GM12878 (cell line): ENCODE measurements around the gene MUC12. TPM values are rescaled to one million over a fixed set of nuclear protein-coding genes. Genes with fewer than 3 reads are reported as not detected.
"Not testable (repeated sequence)": the region's sequence is repeated elsewhere in the genome, so short reads cannot be mapped to it uniquely, and the experiment has no call there.

Experiments used
- ATAC-seq: fragments of 200-7000 bp; cut with Tn5 transposase; 3 replicates; pipeline ENCODE4 v1.9.1; 2020; ENCODE audit warnings: mild to moderate bottlenecking, moderate library complexity
- BruUV-seq: library from RNA; stranded (reverse); fragments of 400-500 nt; replicated peaks from 2 replicates; lab custom pipeline; 2021; lab: Mats Ljungman, UMichigan
- CTCF ChIA-PET: fragments of 300-600 bp; sonication (Branson Sonifier 250); formaldehyde crosslinking; extraction: SDS; loops from one replicate; lab custom pipeline; 2021; ENCODE audit warnings: inconsistent platforms; lab: Yijun Ruan, JAX
- POLR2A ChIA-PET: fragments of 350-600 bp; formaldehyde crosslinking; extraction: SDS; loops from one replicate; lab custom pipeline; 2021; ENCODE audit warnings: inconsistent platforms; lab: Charles Lee
- RAD21 ChIA-PET: fragments of 300-600 bp; sonication (Branson Sonifier 250); formaldehyde crosslinking; loops from one replicate; lab custom pipeline; 2023; ENCODE audit warnings: antibody characterized with exemption; ENCODE audit not compliant: unreplicated experiment; lab: Charles Lee
- SMC1A ChIA-PET: fragments of 300-600 bp; sonication (Branson Sonifier 250); formaldehyde crosslinking; loops from one replicate; lab custom pipeline; 2023; ENCODE audit not compliant: unreplicated experiment, uncharacterized antibody; lab: Charles Lee
- DNase-seq: peaks from one replicate; pipeline ENCODE4 v3.0.0-alpha.2; 2011; ENCODE audit warnings: low read depth, low spot score
- FAIRE-seq: peaks from 3 replicates; lab custom pipeline; 2011; peaks lifted over from hg19 to GRCh38; lab: Jason Lieb, UNC
- H2AFZ ChIP-seq: 2 replicates; pipeline ENCODE4 v1.6.0; 2011; ENCODE audit warnings: low read depth, low read length, control low read depth; ENCODE audit not compliant: control insufficient read depth
- H3K27ac ChIP-seq: 2 replicates; pipeline ENCODE4 v1.5.1; 2011; ENCODE audit warnings: control low read depth; ENCODE audit not compliant: control insufficient read depth, insufficient read depth
- H3K27me3 ChIP-seq, 2 experiments: replicated peaks in 1 of 2; 2 replicates each; pipeline versions ENCODE4 v1.6.0 to v1.6.1; 2011; ENCODE audit warnings: low read length in 1 of 2; ENCODE audit not compliant: control insufficient read depth in 2 of 2, insufficient read depth in 2 of 2
- H3K36me3 ChIP-seq, 2 experiments: 2 replicates each; pipeline ENCODE4 v1.5.1; 2011; ENCODE audit warnings: low read length in 1 of 2; ENCODE audit not compliant: control insufficient read depth in 2 of 2, insufficient read depth in 2 of 2
- H3K4me1 ChIP-seq: 2 replicates; pipeline ENCODE4 v1.6.1; 2011; ENCODE audit warnings: mild to moderate bottlenecking, low read length, moderate library complexity, mixed read lengths; ENCODE audit not compliant: control insufficient read depth, insufficient read depth
- H3K4me2 ChIP-seq: 2 replicates; pipeline ENCODE4 v1.6.0; 2011; ENCODE audit warnings: control low read depth; ENCODE audit not compliant: control insufficient read depth, insufficient read depth
- H3K4me3 ChIP-seq: fragments of 200-600 bp; sonication (generic); 2 replicates; pipeline ENCODE4 v1.5.1; 2016
- H3K79me2 ChIP-seq: 2 replicates; pipeline ENCODE4 v1.6.0; 2011; ENCODE audit warnings: low read length; ENCODE audit not compliant: control insufficient read depth, insufficient read depth
- H3K9ac ChIP-seq: 2 replicates; pipeline ENCODE4 v1.8.0; 2011; ENCODE audit warnings: low read length, control low read depth, mixed read lengths; ENCODE audit not compliant: control insufficient read depth, insufficient read depth
- H3K9me3 ChIP-seq: replicated peaks from 3 replicates; pipeline ENCODE4 v1.5.1; 2011; ENCODE audit warnings: mild to moderate bottlenecking, low read length; ENCODE audit not compliant: control insufficient read depth, insufficient read depth
- H4K20me1 ChIP-seq: 2 replicates; pipeline ENCODE4 v1.6.0; 2011; ENCODE audit not compliant: control insufficient read depth, insufficient read depth
- WGBS: methylation state at CpG from one replicate; pipeline ENCODE4 v1.1.6; 2016; ENCODE audit warnings: low lambda C conversion rate; ENCODE audit not compliant: insufficient replicate concordance, insufficient coverage; ENCODE audit errors: missing lambda C conversion rate; 5-methylcytosine and 5-hydroxymethylcytosine counted together
- in situ Hi-C: fragments of 300-500 bp; cut with MboI; formaldehyde crosslinking; loops from 9 replicates; pipeline ENCODE4 v1.14.3; 2018; ENCODE audit warnings: mixed read lengths
- intact Hi-C: fragments of 100-400 bp; cut with micrococcal nuclease; formaldehyde crosslinking; loops from one replicate; pipeline ENCODE4 v1.14.2; 2022; ENCODE audit not compliant: unreplicated experiment
- polyA plus RNA-seq, 11 experiments: library from polyadenylated mRNA; depleted of rRNA in 4 of 11; unstranded in 6 of 11; stranded (reverse) in 5 of 11; fragments of >200 nt; fragmentation: Nextera tagmentation in 4 of 11; fragmentation: Illumina TruSeq in 1 of 11; extraction: Ambion mirVana in 4 of 11; extraction: Trizol in 1 of 11; gene quantifications; 1 replicate in 1 of 11; 2 replicates in 10 of 11; pipeline versions ENCODE4 v1.2.1 to v1.2.3, GENCODE V29; 2011 to 2016; ENCODE audit warnings: inconsistent platforms in 2 of 11, missing spikeins in 2 of 11, low read depth in 1 of 11
- total RNA-seq, 4 experiments: library from RNA; depleted of rRNA in 3 of 4; stranded (reverse); fragments of >200 nt in 3 of 4; fragmentation: Illumina TruSeq in 1 of 4; extraction: Trizol in 1 of 4; gene quantifications; 2 replicates each; pipeline versions ENCODE4 v1.2.1 to v1.2.3, GENCODE V29; 2013 to 2021

Gene MUC12
- total and polyA plus RNA-seq, 10 of the 15 experiments (the other 5 are each of a cell fraction or from before 2014, with no cell fraction given): 1.7 to 4.5 (median 2.6) TPM

DNA sequence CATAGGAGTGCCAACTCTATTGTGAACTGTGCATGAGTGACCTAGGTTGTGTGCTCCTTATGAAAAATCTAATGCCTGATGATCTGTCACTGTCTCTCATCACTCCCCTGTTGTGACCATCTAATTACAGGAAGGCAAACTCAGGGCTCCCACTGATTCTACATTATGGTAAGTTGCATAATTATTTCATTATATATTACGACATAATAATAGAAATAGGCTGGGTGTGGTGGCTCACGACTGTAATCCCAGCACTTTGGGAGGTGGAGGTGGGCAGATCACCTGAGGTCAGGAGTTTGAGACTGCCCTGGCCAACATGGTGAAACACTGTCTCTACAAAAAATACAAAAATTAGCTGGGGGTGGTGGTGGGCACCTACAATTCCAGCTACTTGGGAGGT lies 34.0 kb upstream of the MUC12 start:
- H3K9me3 ChIP-seq, BruUV-seq, DNase-seq, H3K4me3 ChIP-seq, H3K9ac ChIP-seq, intact Hi-C loops, H3K4me1 ChIP-seq, RAD21 ChIA-PET, H3K27ac ChIP-seq, H3K4me2 ChIP-seq, H3K27me3 ChIP-seq, FAIRE-seq, POLR2A ChIA-PET, H2AFZ ChIP-seq, H4K20me1 ChIP-seq, ATAC-seq, H3K79me2 ChIP-seq, H3K36me3 ChIP-seq, in situ Hi-C loops, CTCF ChIA-PET, SMC1A ChIA-PET: not testable (repeated sequence)
- WGBS: 11% methylated on average over 2 of the region's 2 CpGs

DNA sequence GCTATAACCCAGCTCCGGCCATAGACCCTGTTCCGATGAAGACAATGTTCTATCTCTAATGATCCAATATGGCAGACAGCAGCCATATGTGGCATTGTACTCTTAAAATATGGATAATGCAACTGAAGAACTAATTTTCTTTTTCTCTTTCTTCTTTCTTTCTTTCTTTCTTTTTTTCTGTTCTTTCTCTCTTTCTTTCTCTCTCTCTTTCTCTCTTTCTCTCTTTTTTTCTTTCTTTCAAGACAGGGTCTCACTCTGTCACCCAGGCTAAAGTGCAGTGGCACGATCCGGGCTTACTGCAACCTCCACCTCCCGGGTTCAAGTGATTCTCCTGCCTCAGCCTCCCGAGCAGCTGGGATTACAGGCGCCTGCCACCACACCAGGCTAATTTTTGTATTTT lies 33.2 kb upstream of the MUC12 start:
- H3K9me3 ChIP-seq, RAD21 ChIA-PET, BruUV-seq, H3K4me1 ChIP-seq, H3K9ac ChIP-seq, ATAC-seq, SMC1A ChIA-PET, POLR2A ChIA-PET, H4K20me1 ChIP-seq, H3K27ac ChIP-seq, intact Hi-C loops, H3K36me3 ChIP-seq, CTCF ChIA-PET, H3K4me3 ChIP-seq, H3K4me2 ChIP-seq, H3K27me3 ChIP-seq, in situ Hi-C loops, H3K79me2 ChIP-seq, DNase-seq, H2AFZ ChIP-seq, FAIRE-seq: not testable (repeated sequence)
- 57% methylated on average over 7 of the region's 7 CpGs for WGBS
